AG20443 (cell line): ENCODE measurements around the gene C9orf50.
A peak's percentile ranks its signal among the peaks of the same experiment; 100 is the strongest.
"Not testable (repeated sequence)": the region's sequence is repeated elsewhere in the genome, so short reads cannot be mapped to it uniquely, and the experiment has no call there.

ENCODE experiments used
- DNase-seq: peaks from one replicate; pipeline ENCODE4 v3.0.0; 2012; ENCODE audit warnings: low spot score, mixed read lengths

Gene C9orf50

GRCh38 chr9:129620669-129621295 lies at the start of gene C9orf50:
TSS of gene C9orf50 (minus strand) at chr9:129621101. CDS start at chr9:129620574, 527 bp downstream.
- DNase-seq = no peak

- peak; percentile 73 for DNase-seq
Observed at GRCh38 chr9:129669946-129670345, 49.0 kb upstream of the C9orf50 start.

GRCh38 chr9:129669141-129669718 lies 48.3 kb upstream of the C9orf50 start:
- peak; percentile 86 for DNase-seq

- peak; percentile 67 for DNase-seq
Observed at GRCh38 chr9:129667850-129668249, 46.9 kb upstream of the C9orf50 start.

- no peak for DNase-seq
Observed at GRCh38 chr9:129667378-129667777, 46.5 kb upstream of the C9orf50 start.

- DNase-seq = peak; percentile 38
Observed at GRCh38 chr9:129666575-129666974, 45.7 kb upstream of the C9orf50 start.

- peak; percentile 44 for DNase-seq
Observed at GRCh38 chr9:129665814-129666520, 45.1 kb upstream of the C9orf50 start.

GRCh38 chr9:129665389-129665775 lies 44.5 kb upstream of the C9orf50 start, which contains the start of gene PRRX2:
TSS of gene PRRX2 (plus strand) at chr9:129665647. CDS start at chr9:129665868, 221 bp downstream.
- peak; percentile 90 for DNase-seq

- DNase-seq = peak; percentile 74
Observed at GRCh38 chr9:129664746-129665388, 44.0 kb upstream of the C9orf50 start.

GRCh38 chr9:129662239-129662638 lies 41.3 kb upstream of the C9orf50 start:
- not testable (repeated sequence) for DNase-seq

GRCh38 chr9:129661029-129661428 lies 40.1 kb upstream of the C9orf50 start:
- DNase-seq = no peak

- peak; percentile 78 for DNase-seq
Observed at GRCh38 chr9:129656795-129657390, 36.0 kb upstream of the C9orf50 start.

- DNase-seq = no peak
Observed at GRCh38 chr9:129655696-129656095, 34.8 kb upstream of the C9orf50 start.

GRCh38 chr9:129655154-129655553 lies 34.3 kb upstream of the C9orf50 start:
- DNase-seq = no peak

- DNase-seq = no peak
Observed at GRCh38 chr9:129654554-129655040, 33.7 kb upstream of the C9orf50 start.

GRCh38 chr9:129653823-129654553 lies 33.1 kb upstream of the C9orf50 start:
- no peak for DNase-seq

GRCh38 chr9:129650680-129651235 lies 29.9 kb upstream of the C9orf50 start:
- DNase-seq = peak; percentile 34

- no peak for DNase-seq
Observed at GRCh38 chr9:129649726-129650679, 29.1 kb upstream of the C9orf50 start.

- no peak for DNase-seq
Observed at GRCh38 chr9:129648764-129649115, 27.8 kb upstream of the C9orf50 start.
